Cardiac fibroblast (primary cell): ENCODE measurements around the gene CDC42EP4.

Source experiments
- DNase-seq, 2 donors: peaks; one replicate each; pipeline versions ENCODE4 v3.0.0 to v3.0.0-alpha.2; 2010; ENCODE audit warnings: low read depth in 2 of 2
- H3K4me3 ChIP-seq, 2 donors: replicated peaks in 1 of 2; 1 replicate in 1 of 2; 2 replicates in 1 of 2; pipeline ENCODE4 v1.5.1; 2011; ENCODE audit warnings: low read depth in 2 of 2, low read length in 2 of 2, mild to moderate bottlenecking in 2 of 2, moderate library complexity in 1 of 2
- CTCF ChIP-seq: IDR thresholded peaks from one replicate; pipeline ENCODE4 v1.5.1; 2011; ENCODE audit warnings: low read depth, mild to moderate bottlenecking, low read length, inconsistent platforms

The CDC42EP4 gene

GRCh38 chr17:73331060-73331459 is 19.3 kb upstream of the CDC42EP4 start:
- DNase-seq, result no peak
- H3K4me3 ChIP-seq, result no peak overlapping the region
- no peak for TF ChIP-seq CTCF

GRCh38 chr17:73327676-73328075 is 15.9 kb upstream of the CDC42EP4 start:
- no peak overlapping the region for H3K4me3 ChIP-seq
- TF ChIP-seq CTCF, result no peak
- no peak for DNase-seq

- peak; percentile 76 to 95 for DNase-seq
- H3K4me3 ChIP-seq, result no peak overlapping the region
- peak; percentile 34 for TF ChIP-seq CTCF
Measured at GRCh38 chr17:73325527-73325842, 13.7 kb upstream of the CDC42EP4 start.

GRCh38 chr17:73324711-73325526 is 13.1 kb upstream of the CDC42EP4 start:
- no peak overlapping the region for H3K4me3 ChIP-seq
- no peak for TF ChIP-seq CTCF
- DNase-seq, result no peak

- no peak overlapping the region for H3K4me3 ChIP-seq
- no peak for TF ChIP-seq CTCF
- peak in 1 of 2 donors; percentile 76 for DNase-seq
Measured at GRCh38 chr17:73324160-73324475, 12.3 kb upstream of the CDC42EP4 start.

GRCh38 chr17:73323409-73324159 is 11.8 kb upstream of the CDC42EP4 start:
- TF ChIP-seq CTCF, result no peak
- H3K4me3 ChIP-seq, result no peak overlapping the region
- DNase-seq, result peak in 1 of 2 donors; percentile 65
